ENCODE results near the gene HOXB5.

Gene HOXB5

DNA sequence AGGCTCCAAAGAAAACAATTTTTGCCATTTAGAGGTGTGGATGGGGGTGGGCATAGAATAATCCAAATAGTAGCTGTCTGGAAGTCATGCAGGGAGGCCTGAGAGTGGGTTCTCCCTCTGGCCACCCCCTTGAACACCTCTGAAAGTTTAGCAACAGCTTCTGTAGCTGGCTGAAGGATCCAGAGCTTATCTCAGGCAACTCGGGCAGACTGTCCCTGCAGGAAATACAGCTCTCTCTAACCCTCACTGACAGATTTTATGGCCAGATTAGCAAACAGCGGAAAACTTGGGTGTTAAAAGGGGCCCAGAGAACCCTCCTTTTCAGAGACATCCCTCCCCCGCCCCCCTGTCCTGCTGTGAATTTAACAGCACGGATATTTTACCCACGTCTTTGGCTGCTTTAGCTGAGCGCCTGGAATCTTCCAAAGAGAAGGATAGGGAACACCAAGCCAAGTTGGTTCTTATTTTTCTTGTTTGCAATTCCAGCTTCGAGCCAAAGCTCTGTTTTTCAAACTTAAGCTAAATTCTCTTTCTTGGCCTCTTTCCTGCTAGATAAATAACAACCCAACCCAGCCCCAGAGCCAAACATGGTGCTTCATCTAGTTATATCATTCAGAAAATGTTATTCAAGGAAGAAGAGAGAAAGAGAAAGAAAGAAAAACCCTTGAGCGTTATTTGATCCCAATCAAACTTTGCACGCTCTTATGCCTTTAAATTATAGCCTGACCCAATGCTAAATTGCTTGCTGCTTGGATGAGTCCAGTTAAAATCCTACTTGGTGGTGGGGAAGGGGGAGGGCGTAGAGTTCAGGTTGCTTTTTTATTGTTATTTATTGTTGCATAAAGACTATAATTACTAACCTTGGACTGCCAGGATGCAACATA lies 46.4 kb downstream of the HOXB5 start:
- DNase-seq = no peak

GRCh38 chr17:48546137-48546923 lies 47.2 kb downstream of the HOXB5 start:
- peak; percentile 91 for DNase-seq

DNA sequence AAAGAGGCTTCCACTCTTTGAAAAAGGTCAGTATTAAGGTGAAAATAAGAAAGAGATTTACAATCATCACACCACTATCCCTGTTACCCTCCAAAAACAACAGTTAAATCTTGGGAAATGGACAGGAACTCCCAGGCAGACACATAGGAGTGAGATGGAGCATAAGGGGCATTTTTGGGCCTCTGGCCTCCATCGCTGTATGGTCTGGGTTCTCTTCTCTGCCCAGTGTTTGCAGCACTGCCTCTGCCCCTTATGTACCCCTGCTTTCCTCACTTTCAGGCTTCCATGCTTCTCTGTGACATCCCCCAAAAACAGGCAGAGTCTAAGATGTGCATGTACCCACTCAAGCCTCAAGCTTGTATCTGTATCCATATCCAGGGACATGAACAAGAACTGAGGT lies 48.0 kb downstream of the HOXB5 start:
- DNase-seq = no peak

DNA sequence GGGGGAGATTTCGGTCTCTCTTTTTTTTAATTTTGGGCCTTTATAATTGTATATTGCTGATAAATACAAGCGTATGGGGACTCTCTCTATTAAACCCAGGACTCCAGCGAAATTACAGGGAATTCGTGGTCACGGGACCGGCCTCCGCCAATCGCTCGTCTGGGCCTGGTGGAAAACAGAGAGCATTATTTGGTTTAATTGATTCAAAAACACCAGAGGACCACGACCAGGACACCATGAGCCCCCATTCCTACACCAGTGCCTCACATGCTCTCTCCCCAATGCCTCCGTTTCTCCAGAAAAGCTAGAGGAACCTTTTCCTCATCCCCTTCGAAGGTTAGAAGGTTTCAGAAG lies 48.6 kb downstream of the HOXB5 start, which contains the start of gene HOXB2:
HOXB2 (minus strand) TSS at position 88 of the 354 bp plus-strand sequence. CDS start 198 bp downstream, outside the sequence.
- DNase-seq = no peak

- peak; percentile 98 for DNase-seq
Observed at GRCh38 chr17:48544349-48545021, 49.1 kb downstream of the HOXB5 start.

- no peak for DNase-seq
Observed at GRCh38 chr17:48543854-48544348, 49.7 kb downstream of the HOXB5 start.

GRCh38 chr17:48543107-48543853 lies 50.3 kb downstream of the HOXB5 start:
- DNase-seq = no peak

DNA sequence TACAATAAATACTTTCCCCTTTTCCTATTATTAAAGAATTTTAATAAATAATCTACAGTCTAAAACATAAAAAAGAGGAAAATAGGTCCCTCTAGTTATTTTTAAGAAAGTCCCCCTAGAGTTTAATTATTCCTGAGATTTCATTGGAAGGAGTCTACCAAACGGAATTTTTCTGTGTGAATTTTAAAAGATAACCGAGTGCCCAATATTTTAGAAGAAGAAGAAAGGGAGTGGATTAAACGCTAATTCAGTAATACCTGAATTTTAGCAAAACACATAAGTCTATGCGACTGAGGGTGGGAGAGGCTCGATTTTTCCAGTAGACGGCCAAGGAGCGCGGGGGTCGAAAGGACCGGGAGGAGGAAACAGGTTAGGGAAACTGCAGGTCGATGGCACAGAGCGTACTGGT lies 50.9 kb downstream of the HOXB5 start:
- DNase-seq = no peak

GRCh38 chr17:48542114-48542656 lies 51.4 kb downstream of the HOXB5 start:
- no peak for DNase-seq

GRCh38 chr17:48541577-48542113 lies 51.9 kb downstream of the HOXB5 start:
- peak; percentile 75 for DNase-seq
